GM23338 (cell line): ENCODE measurements around the gene CECR2.

Experiments
- EZH2 ChIP-seq: fragments of 200-600 bp; sonication (generic); IDR thresholded peaks from one replicate; pipeline ENCODE4 v1.8.0; 2017; ENCODE audit warnings: antibody characterized with exemption, mild to moderate bottlenecking, low read depth; ENCODE audit not compliant: unreplicated experiment
- EZH2phosphoT487 ChIP-seq: fragments of 200-600 bp; sonication (generic); IDR thresholded peaks from one replicate; pipeline ENCODE4 v1.8.1; 2018; ENCODE audit warnings: antibody characterized with exemption; ENCODE audit not compliant: unreplicated experiment
- JUNB ChIP-seq: IDR thresholded peaks from one replicate; pipeline ENCODE4 v1.6.1; 2016; ENCODE audit warnings: antibody characterized with exemption; ENCODE audit not compliant: unreplicated experiment
- NANOG ChIP-seq: IDR thresholded peaks from 2 replicates; pipeline ENCODE4 v1.6.1; 2016; ENCODE audit warnings: antibody characterized with exemption, borderline replicate concordance
- POLR2AphosphoS5 ChIP-seq: IDR thresholded peaks from 2 replicates; pipeline ENCODE4 v1.6.1; 2016; ENCODE audit warnings: antibody characterized with exemption, low read depth
- TF ChIP-seq, protein P1 (sequence below), 2 experiments: fragments of 200-600 bp in 1 of 2; sonication (generic) in 1 of 2; conservative IDR thresholded peaks; 2 replicates each; pipeline versions ENCODE4 v1.5.1 to v1.6.1; 2016 to 2017; ENCODE audit warnings: antibody characterized with exemption in 2 of 2, low read depth in 2 of 2, mild to moderate bottlenecking in 2 of 2, moderate library complexity in 1 of 2
- TF ChIP-seq, protein P2 (sequence below): IDR thresholded peaks from one replicate; pipeline ENCODE4 v1.6.1; 2018; ENCODE audit warnings: antibody characterized with exemption; ENCODE audit not compliant: unreplicated experiment

DNA sequence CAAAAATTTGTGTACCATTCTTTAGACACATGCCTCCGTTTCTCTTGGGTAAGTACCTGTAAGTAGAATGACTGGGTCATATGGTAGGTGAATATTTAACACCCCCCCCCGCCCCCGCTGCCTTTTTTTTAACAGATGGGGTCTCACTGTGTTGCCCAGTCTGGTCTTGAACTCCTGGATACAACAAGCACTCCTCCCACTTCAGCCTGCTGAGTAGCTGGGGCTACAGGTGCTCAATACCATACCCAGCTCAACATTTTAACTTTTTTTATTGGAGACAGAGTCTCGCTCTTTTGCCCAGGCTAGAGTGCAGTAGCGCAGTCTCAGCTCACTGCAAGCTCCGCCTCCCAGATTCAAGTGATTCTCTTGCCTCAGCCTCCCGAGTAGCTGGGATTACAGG, 32.5 kb downstream of the CECR2 start:
- TF ChIP-seq, protein P1, sequence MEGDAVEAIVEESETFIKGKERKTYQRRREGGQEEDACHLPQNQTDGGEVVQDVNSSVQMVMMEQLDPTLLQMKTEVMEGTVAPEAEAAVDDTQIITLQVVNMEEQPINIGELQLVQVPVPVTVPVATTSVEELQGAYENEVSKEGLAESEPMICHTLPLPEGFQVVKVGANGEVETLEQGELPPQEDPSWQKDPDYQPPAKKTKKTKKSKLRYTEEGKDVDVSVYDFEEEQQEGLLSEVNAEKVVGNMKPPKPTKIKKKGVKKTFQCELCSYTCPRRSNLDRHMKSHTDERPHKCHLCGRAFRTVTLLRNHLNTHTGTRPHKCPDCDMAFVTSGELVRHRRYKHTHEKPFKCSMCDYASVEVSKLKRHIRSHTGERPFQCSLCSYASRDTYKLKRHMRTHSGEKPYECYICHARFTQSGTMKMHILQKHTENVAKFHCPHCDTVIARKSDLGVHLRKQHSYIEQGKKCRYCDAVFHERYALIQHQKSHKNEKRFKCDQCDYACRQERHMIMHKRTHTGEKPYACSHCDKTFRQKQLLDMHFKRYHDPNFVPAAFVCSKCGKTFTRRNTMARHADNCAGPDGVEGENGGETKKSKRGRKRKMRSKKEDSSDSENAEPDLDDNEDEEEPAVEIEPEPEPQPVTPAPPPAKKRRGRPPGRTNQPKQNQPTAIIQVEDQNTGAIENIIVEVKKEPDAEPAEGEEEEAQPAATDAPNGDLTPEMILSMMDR (conservative IDR thresholded peaks at IDR 0.05; ENCODE audit: low read depth in 2 of 2), result no peak
- TF ChIP-seq POLR2AphosphoS5 (no peak), JUNB (no peak), EZH2 (no peak), EZH2phosphoT487 (no peak), NANOG (no peak)
- TF ChIP-seq, protein P2, sequence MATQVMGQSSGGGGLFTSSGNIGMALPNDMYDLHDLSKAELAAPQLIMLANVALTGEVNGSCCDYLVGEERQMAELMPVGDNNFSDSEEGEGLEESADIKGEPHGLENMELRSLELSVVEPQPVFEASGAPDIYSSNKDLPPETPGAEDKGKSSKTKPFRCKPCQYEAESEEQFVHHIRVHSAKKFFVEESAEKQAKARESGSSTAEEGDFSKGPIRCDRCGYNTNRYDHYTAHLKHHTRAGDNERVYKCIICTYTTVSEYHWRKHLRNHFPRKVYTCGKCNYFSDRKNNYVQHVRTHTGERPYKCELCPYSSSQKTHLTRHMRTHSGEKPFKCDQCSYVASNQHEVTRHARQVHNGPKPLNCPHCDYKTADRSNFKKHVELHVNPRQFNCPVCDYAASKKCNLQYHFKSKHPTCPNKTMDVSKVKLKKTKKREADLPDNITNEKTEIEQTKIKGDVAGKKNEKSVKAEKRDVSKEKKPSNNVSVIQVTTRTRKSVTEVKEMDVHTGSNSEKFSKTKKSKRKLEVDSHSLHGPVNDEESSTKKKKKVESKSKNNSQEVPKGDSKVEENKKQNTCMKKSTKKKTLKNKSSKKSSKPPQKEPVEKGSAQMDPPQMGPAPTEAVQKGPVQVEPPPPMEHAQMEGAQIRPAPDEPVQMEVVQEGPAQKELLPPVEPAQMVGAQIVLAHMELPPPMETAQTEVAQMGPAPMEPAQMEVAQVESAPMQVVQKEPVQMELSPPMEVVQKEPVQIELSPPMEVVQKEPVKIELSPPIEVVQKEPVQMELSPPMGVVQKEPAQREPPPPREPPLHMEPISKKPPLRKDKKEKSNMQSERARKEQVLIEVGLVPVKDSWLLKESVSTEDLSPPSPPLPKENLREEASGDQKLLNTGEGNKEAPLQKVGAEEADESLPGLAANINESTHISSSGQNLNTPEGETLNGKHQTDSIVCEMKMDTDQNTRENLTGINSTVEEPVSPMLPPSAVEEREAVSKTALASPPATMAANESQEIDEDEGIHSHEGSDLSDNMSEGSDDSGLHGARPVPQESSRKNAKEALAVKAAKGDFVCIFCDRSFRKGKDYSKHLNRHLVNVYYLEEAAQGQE, result no peak
